GM21360 (cell line): Measurements from ENCODE around the gene SLC25A52.
"Not testable (repeated sequence)": the region's sequence is repeated elsewhere in the genome, so short reads cannot be mapped to it uniquely, and the experiment has no call there.

Source experiments
- ATAC-seq: cut with Tn5 transposase; IDR thresholded peaks from one replicate; pipeline ENCODE4 v1.9.1; 2021; ENCODE audit warnings: mild to moderate bottlenecking, moderate library complexity; ENCODE audit not compliant: unreplicated experiment

The SLC25A52 gene

DNA sequence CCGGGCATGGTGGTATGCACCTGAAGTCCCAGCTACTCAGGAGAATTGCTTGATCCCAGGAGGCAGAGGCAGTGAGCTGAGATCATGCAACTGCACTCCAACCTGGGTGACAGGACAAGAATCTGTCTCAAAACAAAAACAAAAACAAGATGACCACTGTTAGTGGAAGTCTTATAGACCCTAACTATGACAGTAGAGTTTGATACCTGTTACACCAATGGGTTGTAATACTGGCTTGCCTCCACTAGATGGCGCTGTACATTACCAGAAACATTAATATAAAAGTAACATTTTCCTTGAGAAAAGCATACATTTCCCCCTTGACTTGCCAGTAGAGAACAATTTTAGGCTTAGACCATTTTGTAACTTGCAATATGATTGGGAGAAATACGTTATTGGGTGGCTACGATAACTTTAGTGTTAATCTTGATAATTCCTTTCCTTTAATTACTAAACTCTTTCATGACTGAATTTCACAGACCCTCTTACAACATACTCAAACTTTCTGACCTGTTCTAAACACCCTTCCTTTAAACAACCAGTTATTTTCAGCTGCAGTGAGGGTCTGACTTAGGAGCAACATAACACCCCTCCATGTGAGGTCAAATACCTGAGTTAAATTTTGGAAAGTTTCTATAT is 19.5 kb downstream of the SLC25A52 start:
- ATAC-seq, result no peak

DNA sequence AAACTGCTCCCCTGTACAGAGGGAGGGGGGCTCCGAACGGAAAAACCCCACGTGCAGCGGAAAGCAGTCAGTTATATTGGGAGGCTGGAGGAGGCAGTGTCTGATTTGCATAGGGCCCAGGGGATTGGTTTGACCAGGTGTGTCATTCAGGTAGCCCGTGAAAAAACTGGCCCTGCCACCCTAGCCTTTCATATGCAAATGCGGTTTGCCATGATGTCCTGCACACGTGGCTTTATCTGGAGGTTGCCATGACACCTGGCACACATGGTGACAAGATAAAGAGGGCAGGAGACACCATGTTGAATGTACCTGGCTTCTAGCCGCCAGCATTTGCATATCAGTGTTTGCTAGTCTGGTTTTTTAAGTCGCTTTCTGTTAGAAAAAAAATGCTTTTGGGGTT is 20.5 kb downstream of the SLC25A52 start:
- ATAC-seq, result no peak

DNA sequence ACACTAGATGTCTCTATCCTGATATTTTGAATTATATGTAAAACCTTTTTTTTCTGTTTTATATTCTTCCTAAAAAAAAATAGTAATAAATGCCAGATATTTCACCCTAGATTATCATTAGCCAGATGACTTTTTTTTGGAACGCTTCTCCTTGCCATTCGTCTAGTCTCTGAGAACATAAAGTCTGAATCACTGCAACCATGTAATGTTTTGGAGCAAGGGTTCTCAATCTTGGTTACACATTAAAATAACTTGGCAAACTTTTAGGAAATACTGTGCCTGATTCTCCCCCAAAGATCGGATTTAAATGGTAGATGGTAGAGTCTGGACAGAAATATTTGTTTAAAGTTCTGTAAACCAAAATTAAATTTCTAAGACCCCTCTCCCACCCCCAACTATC is 21.0 kb downstream of the SLC25A52 start:
- ATAC-seq, result no peak

DNA sequence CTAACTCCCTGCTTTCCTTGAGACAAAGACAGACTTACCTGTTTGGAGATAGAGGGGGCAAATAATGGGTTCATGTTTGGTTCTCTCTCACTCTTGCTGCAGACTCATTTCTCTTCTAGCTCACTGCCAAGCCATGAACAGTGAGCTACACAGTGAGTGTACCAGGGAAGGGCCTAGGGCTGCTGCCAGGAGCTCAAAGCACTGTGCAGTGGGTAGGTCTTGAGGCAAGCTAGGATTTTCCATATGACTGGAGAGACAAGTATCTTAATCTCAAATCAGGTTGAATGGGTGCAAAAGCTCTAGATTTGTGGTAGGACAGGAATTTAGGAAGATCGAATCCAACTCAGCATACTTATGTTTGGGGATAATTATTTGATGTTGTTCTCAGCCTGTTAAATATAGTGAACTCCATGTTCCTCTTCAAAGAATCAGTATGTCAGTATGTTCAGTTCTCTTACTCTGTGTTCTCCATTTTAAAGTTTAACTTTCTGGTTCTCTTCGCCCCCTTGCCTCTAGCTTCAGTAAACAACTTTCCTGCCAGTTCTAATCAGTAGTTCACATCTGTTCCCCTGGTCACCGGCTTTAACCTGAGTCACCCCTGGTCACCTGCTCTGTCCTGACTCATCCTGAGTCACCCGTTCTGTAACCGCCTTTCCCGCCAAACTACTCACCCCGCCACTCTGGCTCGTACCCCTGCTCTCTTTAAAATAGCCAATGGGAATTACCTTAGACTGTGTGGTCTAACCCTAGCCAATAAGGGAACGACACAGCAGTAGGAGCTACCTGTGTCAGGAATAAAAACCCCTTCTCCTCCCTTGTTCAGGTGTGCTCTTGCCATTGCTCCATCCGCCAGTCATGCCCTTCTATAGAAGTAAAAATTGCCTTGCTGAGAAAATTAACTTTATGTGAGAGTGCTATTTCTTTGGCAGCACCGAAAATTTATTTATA is 21.9 kb downstream of the SLC25A52 start:
- no peak for ATAC-seq

DNA sequence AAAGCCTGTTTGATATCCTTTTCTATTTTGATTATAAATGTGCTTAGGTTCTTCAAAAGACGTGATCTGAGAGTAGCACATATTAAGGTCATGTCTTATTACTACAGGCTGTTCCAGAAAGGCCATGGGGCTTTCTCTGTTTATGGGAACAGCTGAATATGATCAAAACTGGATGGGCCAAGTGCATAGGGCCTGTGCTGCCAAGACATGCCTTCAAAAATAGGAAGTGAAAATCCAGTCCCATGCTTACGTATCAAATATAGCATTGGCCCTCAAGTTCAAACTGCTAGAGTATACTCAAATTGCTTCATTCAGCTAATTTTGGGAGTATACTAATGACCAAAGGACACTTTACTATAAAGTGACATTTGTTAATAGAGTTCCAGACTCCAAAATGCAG is 24.1 kb downstream of the SLC25A52 start:
- peak; percentile 83 for ATAC-seq

DNA sequence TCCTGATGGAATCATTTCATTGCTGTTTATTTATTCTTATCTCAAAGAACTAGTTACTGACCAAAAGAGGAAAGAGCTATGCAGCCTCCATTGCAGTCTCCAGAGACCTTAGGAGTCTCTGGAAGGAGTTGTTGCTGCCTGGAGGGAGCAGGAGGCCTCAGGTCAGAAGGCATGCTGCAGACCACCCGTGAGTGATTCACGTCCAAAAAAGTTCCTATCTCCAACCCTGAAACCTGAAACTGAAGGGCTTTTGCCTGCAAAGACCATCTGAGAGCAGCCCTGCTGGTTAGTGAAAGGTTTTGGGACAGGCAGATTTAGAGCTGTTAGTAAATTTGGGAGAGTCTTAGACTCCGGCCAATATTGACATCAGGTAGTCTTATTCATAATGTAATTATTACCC is 29.1 kb downstream of the SLC25A52 start:
- no peak for ATAC-seq

DNA sequence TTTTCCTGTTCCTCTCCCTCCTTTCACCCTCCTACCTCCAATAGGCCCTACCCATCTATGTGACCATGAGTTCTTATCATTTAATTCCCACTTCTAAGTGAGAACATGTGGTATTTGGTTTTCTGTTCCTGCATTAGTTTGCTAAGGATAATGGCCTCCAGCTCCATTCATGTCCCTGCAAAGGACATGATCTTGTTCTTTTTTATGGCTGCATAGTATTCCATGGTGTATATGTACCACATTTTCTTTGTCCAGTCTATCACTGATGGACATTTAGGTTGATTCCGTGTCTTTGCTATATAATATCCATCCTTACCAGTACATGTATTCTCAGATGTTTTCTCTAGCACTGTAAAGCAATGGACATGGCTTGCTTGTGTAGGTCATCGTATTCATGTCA is 31.5 kb downstream of the SLC25A52 start:
- not testable (repeated sequence) for ATAC-seq

DNA sequence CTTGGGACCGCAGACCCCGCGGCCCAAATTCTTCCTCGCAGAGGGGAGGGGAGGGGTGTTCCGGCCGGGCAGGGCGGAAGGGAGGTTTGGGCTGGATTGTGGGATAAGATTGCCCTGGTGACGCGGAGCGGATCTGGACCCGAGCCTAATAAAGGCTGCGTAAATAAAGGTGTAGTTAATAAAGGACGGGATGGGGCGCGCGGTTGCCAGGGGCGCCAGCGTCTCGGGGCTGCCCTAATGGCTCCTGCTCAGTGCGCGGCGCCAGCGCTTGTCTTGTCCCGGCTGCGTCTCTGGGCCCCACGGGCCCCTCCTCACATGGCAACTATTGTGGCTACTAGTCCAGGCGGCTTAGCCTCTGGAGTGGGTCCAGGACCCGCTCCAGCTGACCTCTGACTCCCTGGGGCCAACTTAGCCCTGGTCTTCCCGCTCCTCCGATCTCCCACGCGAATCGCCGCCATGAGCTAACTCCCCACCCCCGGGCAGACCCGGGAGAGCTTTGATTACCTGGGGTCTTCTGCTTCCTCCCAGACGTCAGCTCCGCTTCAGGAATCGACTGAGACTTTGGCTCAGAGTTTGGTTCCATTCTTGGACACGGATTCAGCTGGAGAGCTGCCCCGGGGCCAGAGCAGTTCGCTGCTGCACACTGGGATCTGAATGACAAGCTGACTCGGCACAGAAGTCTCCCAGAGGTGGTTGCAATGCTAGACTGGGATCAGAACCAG is 36.5 kb downstream of the SLC25A52 start:
- no peak for ATAC-seq

DNA sequence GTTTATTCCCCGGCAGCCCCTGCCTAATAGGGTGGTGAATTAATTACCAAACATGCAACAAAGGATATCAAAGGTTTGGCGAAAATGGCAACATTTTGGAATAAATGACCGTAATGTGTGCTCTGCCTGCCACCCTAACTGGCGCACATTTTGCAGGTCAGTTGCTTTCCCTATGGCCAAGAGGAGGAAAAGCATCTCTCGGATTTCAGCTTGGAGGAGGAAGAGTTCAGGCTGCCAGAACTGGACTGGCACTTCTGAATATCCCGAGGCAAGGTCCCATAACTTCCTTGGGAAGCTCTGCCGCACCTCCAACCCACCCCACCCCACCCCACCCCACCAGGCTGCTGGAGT is 37.1 kb downstream of the SLC25A52 start:
- ATAC-seq, result no peak

DNA sequence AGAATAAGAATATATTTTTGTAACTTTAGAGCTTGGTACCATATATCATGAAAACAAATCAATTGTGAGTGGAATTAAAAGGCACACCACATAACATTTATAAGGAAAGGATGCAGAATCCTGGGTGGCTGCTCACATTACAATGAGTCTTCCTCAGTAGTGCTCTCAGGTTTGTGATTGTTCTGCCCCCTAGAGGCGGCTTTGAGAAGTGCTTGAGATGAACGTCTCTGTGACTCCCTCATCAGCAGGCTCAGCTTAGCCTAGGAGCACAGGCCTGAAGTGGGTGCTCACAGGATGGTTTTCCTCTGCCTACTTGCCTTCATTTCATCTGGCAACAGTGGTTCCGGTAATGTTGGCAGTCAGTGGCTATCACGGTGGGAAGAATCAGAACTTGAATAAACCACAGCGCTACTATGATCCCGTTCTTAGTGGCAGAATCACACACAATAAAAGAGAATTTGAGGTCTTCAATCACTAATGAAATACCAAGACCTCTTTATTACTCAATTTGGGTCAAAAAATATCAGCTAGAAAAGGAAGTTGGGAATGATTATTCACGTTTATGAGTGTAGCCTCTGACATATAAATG is 38.2 kb downstream of the SLC25A52 start:
- peak; percentile 94 for ATAC-seq

DNA sequence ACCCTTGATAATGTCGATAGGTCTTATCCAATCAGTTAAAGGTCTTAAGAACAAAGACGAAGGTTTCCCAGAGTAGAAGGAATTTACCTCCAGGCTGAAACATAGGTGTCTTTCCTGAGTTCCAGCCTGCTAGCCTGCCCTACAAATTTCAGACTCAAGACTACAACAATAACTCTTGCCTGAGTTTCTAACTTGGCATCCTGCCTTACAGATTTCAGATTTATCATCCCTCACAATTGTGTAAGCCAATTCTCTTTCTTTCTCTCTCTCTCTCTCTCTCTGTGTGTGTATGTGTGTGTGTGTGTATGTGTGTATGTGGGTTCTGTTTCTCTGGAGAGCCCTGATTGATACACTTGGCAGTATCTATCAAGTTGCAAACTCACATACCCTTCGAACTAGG is 39.1 kb downstream of the SLC25A52 start:
- ATAC-seq, result no peak

DNA sequence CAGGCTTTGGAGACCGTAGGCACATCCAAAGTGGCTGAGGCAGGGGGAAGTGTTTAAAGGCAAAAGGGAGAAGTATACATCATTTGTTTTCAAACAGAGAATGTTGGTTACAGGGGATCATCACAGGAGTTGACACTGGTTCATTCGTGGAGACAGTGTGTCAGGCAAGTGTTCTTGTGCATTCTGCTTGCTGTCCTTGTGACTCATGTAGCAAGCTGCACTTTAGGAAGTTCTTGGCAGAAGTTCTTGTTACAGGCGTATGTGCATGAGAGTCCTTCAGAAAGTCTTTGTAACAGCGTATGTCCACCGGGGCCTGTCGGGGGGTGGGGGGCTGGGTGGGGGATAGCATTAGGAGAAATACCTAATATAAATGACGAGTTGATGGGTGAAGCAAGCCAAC is 39.8 kb downstream of the SLC25A52 start:
- no peak for ATAC-seq

DNA sequence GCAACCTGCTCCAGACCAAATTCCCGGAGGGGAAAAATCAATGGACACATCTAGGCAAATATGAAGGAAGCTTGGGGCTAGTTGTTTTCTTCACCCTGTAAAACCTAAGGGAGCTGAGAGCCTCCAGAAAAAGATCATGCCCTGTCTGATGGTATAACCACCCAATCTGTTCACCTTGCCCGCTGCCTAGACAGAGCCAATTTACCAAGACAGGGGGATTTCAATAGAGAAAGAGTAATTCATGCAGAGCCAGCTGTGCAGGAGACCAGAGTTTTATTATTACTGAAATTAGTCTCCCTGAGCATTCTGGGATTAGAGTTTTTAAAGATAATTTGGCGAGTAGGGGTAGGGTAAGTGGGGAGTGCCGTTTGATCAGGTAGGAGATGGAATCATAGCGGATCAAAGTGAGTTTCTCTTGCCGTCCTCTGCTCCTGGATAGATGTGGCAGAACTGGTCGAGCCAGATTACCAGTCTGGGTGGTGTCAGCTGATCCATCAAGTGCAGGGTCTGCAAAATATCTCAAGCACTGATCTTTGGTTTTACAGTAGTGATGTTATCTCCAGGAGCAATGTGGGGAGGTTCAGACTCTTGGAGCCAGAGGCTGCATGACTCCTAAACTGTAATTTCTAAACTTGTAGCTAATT is 41.2 kb downstream of the SLC25A52 start:
- ATAC-seq, result no peak

DNA sequence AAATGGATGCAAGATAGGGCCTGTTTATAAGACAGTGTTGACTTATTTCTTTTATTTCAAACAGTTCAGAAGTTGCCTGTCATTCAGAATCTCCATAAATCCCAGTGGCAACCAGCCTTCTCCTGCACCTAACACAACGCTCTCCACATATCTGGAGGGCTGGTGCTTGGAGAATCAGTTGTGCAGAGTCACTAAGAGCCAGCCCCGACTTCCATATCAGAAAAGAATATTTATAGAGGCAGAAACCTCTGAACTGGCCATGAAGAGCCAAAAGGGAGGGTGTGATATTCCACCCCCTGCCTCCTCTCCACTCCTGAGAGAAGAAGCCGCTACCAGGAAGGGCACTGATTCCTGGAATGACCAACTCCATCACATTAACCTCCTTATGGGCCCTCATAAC is 42.3 kb downstream of the SLC25A52 start:
- no peak for ATAC-seq

DNA sequence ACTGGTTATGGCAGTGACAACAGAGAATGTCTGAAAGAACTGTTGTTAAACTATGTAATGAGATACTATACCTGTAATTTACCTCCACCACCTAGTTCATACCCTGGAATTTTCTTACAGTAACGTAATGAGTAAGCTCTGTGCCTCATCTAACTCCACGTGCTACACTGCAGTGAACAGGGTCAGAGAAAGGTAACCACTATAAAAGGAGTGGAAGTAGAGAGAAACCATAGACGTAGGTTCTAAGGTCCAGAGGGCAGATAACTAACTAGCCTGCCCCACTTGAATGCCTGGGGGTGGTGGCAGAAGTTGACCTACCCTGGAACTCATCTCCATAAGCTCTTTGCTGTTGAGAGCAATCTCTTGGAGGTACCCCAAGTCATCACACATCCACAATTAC is 44.3 kb downstream of the SLC25A52 start:
- no peak for ATAC-seq

DNA sequence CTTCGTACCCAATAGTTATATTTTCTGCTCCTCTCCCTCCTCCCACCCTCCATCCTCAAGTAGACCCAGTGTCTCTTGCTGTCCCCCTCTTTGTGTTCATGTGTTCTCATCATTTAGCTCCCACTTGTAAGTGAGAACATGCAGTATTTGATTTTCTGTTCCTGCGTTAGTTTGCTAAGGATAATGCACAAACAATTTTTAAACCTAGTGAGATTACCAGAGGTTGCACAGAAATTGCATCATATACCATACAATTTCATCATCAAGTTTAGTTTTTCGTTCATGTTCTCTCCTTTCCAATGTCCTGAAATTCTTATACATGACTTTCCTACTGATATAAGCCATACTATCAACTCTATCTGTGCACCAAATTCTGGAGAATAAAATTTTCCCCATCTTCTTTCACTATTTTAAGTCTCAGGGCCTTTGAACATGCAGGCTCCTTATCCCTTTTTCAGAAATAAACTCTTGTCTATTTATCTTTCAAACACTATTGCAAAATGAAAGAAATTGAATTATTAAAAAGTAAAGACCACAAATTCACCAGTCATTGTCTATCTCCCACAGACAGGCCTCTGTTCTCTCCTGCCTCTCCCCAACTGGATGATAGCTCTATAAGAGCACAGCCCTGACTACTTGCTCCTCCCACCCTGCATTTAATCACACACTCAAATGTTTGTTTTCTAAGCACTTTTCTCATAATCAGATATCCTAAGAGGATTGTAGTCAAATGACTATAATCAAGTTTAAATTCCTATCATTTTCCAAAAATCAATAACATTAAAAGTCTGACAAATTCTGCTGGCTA is 49.1 kb downstream of the SLC25A52 start:
- ATAC-seq, result no peak

DNA sequence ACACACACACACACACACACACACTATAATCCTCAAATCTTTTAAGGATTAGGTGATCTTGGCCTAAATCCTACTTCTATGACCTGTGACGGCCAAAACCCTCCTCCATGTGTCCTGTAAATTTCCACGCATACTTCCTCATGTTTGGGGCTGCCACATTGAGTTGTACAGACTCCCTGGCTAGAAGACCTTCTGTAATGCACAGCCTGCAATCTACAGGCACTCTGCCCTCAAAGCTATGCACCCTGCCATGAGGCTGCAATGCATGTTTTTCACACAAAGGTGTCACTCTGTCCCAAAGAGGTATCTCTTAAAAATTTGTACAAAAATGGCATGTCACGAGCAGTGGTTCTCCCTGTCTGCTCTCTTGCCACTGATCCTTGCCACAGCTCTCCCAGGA is 49.9 kb downstream of the SLC25A52 start:
- peak; percentile 81 for ATAC-seq
